ENCODE data around the gene NT5C3A.
"Not testable (repeated sequence)": the region's sequence is repeated elsewhere in the genome, so short reads cannot be mapped to it uniquely, and the experiment has no call there.

NT5C3A gene

DNA sequence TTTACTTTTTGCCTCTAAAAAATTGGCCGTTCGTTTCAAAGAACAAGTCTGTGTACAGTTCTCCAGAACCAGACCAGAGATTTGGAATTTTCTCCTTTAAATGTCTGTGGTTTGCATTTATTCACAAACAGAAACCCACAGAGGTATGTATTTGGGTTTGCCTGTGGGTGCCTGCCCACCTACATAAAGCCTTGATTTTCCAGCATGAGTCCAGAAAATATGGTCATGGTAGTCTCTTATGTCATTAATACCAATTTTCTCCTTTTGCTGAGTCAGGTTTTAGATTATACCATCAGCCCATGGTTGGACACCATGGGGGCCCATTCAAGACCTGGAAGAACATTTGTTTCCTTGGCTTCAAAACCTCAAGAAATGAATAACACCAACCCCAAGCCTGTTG is 82.7 kb downstream of the NT5C3A start:
- DNase-seq (ENCODE audit: low read depth in 3 of 3): not testable (repeated sequence)

DNA sequence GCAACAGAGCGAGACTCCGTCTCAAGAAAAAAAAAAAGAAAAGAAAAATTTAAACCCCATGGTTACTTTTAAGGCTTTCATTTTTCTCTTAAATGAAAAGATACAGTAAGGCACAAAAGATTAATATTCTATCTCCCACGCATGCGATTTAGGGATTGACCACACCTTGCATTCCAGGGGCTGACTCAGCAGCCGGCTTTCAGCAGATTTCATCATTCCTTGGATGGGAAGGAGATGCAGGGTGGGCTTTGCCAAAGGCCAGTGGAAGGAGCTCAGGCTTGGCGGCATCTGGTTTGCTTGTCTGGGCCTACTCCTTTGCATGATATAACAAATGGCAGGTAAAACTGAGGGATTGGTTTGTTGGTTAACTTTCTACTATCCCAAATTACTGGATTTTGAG is 83.3 kb downstream of the NT5C3A start:
- not testable (repeated sequence) for DNase-seq (ENCODE audit: low read depth in 3 of 3)

DNA sequence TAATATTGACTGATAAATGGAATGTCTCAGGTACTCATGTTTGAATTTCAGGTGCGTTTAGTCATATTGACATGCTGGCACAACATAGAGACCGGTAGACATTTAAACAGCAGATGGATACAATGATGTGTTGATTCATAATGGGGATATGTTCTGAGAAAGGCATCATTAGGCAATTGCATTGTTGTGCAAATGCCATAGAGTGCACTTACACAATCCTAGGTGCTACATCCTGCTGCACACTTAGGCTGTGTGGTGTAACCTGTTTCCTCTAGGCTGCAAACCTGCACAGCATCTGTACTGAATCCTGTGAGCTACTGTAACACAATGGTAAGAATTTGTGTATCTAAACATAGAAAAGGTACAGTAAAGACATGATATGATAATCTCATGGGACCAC is 85.4 kb downstream of the NT5C3A start:
- DNase-seq (ENCODE audit: low read depth in 3 of 3): not testable (repeated sequence)

DNA sequence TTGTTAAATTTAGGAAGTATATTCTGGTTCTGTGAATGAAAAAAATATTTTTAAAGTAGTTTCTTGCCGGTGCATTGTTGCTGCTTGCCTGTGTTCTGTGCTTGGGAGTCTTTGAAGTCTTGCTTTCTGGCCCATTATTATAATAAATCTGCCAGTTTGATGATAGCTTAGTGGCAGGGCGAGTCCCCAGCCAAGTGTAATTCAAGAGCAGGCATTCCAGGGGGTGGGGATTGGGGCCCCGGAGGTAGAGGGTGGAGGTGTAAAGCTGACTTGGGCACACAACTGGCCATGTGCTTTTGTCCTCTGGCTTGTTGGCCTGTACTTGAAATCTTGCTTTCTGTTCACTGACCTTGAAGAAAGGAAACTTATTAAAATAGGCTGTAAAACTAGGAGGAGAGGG is 90.6 kb downstream of the NT5C3A start:
- DNase-seq (ENCODE audit: low read depth in 3 of 3): not testable (repeated sequence)

DNA sequence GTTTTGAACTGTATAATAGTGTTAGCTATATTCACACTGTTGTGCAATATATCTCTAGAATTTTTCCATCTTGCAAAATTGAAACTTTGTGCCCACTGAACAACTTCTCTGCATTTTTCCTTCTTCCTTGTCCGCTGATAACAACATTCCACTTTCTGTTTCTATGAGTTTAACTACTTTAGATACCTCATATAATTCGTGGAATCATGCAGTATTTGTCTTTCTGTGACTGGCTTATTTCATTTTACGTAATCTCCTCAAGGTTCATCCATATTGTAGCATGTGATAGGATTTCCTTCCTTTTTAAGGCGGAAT is 95.4 kb downstream of the NT5C3A start:
- not testable (repeated sequence) for DNase-seq (ENCODE audit: low read depth in 3 of 3)

DNA sequence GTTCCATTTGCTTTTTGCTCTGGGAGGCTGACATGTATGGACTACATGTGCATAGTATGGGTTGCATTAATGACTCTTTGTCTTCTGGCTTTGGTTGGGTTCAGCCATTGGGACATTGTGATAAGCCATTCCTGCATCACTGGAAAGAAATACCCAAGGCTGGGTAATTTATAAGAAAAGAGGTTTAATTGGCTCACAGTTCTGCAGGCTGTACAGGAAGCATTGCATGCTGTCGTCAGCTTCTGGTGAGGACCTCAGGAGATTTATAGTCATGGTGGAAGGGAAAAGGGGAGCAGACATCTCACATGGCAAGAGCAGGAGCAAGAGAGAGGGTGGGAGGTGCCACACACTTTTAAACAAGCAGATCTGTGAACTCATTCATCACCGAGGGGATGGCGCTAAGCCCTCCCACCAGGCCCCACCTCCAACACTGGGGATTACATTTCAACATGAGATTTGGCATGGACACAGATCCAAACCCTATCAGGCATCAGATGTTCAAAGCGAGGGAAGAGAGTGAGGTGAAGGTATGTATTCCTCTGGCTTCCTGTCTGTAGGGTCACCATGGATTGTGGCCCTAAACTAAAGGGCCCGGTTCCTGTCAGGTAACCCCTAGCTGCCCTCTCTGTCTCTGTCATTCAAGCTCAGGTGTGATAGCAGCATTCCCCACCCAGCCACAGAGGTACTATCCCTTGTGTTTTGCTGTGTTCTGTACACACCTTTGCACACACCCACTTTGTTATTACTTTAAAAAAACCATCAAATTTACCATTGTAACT is 95.9 kb downstream of the NT5C3A start:
- DNase-seq (ENCODE audit: low read depth in 3 of 3): not testable (repeated sequence)

DNA sequence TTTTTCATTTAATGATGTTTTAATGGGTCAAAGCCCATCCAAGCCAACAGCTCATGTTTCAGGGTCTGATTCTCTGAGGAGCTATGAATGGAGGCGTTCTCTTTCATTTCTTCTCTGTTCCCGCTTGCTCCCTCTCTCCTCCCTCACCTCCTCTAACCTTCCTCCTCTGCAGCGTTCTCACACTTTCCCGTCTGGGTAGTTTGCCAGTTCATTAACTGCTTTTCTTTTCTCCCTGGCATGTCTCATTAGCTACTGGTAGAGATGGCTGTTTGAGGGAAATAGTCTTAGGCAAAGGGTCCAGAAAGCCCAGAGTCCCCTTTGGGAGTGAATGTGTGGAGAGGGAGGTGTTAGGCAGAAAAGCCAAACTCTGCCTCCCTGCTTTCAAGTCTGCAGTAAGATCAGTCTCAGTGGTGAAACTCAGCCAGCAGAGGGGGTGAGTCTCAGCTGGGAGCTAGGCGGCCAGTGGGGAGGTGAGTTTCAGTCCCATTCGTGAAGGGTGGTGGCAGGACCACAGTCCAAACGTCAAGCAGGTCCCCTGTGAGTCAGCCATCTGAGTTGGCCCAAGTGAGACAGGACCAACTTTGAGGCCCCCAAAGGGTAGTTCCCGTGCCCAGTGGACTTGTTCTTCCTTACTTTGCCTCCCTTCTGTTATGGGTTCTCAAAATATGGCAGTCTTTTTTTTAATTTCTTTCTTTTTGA is 98.0 kb downstream of the NT5C3A start:
- not testable (repeated sequence) for DNase-seq (ENCODE audit: low read depth in 3 of 3)
